Endothelial cell (in vitro differentiated cells): ENCODE data around the gene NCCRP1. TPM values are rescaled to one million over a fixed set of nuclear protein-coding genes. Genes with fewer than 3 reads are reported as not detected.

Experiments
- DNase-seq: peaks from one replicate; pipeline ENCODE4 v3.0.0; 2021; ENCODE audit warnings: low spot score
- H3K27ac Mint-ChIP-seq: one replicate; pipeline ENCODE4 v1.8.0; 2021; ENCODE audit warnings: mixed read lengths, inconsistent platforms; ENCODE audit not compliant: unreplicated experiment
- H3K27me3 Mint-ChIP-seq: one replicate; pipeline ENCODE4 v1.8.0; 2021; ENCODE audit warnings: mild to moderate bottlenecking, moderate library complexity, mixed read lengths, inconsistent platforms; ENCODE audit not compliant: unreplicated experiment
- H3K36me3 Mint-ChIP-seq: one replicate; pipeline ENCODE4 v1.8.0; 2021; ENCODE audit warnings: mild to moderate bottlenecking, low read depth, mixed read lengths, inconsistent platforms; ENCODE audit not compliant: unreplicated experiment
- H3K4me1 Mint-ChIP-seq: one replicate; pipeline ENCODE4 v1.8.0; 2021; ENCODE audit warnings: mild to moderate bottlenecking, mixed read lengths, inconsistent platforms; ENCODE audit not compliant: unreplicated experiment
- H3K4me3 Mint-ChIP-seq: one replicate; pipeline ENCODE4 v1.8.0; 2021; ENCODE audit warnings: mild to moderate bottlenecking, mixed read lengths, inconsistent platforms; ENCODE audit not compliant: unreplicated experiment
- H3K9me3 Mint-ChIP-seq: one replicate; pipeline ENCODE4 v1.8.0; 2021; ENCODE audit warnings: mixed read lengths, inconsistent platforms; ENCODE audit not compliant: unreplicated experiment
- total RNA-seq: library from RNA; stranded (reverse); fragmentation: NEBNext Ultra II Directional; extraction: Animal tissue kit (Norgen Biotek cat#: 25700); gene quantifications from one replicate; pipeline ENCODE4 v1.2.1, GENCODE V29; 2021; ENCODE audit not compliant: unreplicated experiment
- TF ChIP-seq, protein P1 (sequence below): fragments of 200-600 bp; sonication (generic); IDR thresholded peaks from one replicate; pipeline ENCODE4 v1.5.0; 2021; ENCODE audit warnings: antibody characterized with exemption; ENCODE audit not compliant: unreplicated experiment

The NCCRP1 gene
- total RNA-seq, 1 donor from 2014 or later: not detected

- TF ChIP-seq, protein P1, sequence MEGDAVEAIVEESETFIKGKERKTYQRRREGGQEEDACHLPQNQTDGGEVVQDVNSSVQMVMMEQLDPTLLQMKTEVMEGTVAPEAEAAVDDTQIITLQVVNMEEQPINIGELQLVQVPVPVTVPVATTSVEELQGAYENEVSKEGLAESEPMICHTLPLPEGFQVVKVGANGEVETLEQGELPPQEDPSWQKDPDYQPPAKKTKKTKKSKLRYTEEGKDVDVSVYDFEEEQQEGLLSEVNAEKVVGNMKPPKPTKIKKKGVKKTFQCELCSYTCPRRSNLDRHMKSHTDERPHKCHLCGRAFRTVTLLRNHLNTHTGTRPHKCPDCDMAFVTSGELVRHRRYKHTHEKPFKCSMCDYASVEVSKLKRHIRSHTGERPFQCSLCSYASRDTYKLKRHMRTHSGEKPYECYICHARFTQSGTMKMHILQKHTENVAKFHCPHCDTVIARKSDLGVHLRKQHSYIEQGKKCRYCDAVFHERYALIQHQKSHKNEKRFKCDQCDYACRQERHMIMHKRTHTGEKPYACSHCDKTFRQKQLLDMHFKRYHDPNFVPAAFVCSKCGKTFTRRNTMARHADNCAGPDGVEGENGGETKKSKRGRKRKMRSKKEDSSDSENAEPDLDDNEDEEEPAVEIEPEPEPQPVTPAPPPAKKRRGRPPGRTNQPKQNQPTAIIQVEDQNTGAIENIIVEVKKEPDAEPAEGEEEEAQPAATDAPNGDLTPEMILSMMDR: peak; percentile 16
- Mint-ChIP-seq H3K27ac (peak overlapping the region; percentile 36), H3K9me3 (peaks cover 3% of the 10 kb centered on the region), H3K36me3 (peaks cover 4% of the 10 kb centered on the region), H3K27me3 (peaks cover 3% of the 10 kb centered on the region), H3K4me3 (no peak overlapping the region), H3K4me1 (peaks cover 3% of the 10 kb centered on the region)
- no peak for DNase-seq
These were observed 9.2 kb upstream of the NCCRP1 start for GRCh38 chr19:39187552-39187943.

DNA sequence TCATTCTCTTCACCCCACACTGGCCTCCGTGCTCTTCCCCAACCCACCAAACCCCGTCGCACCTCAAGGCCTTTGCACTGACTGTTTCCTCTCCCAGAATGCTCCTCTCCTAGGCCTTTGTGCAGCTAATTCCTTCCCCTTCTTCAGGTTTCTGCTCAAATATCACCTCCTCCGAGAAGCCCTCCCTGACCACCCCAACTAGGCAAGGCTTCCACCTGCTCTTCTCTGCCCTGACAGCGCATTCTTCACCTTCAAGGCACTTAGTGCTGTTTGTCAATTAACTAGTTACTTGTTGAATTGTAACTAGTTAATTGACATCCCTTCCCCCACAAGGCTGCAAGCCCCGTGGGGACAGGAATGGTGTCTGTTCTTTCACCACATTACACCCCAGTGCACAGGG, 7.8 kb upstream of the NCCRP1 start:
- peaks cover under 1% of the 10 kb centered on the region for H3K27me3 Mint-ChIP-seq
- DNase-seq: no peak
- TF ChIP-seq, protein P1: no peak
- H3K4me3 Mint-ChIP-seq: no peak overlapping the region
- H3K36me3 Mint-ChIP-seq: no peaks in the 10 kb centered on the region
- no peak overlapping the region for H3K27ac Mint-ChIP-seq
- peaks cover 3% of the 10 kb centered on the region for H3K4me1 Mint-ChIP-seq
- no peaks in the 10 kb centered on the region for H3K9me3 Mint-ChIP-seq

- H3K9me3 Mint-ChIP-seq: no peaks in the 10 kb centered on the region
- peaks cover 3% of the 10 kb centered on the region for H3K4me1 Mint-ChIP-seq
- TF ChIP-seq, protein P1: no peak
- no peak overlapping the region for H3K27ac Mint-ChIP-seq
- H3K36me3 Mint-ChIP-seq: no peaks in the 10 kb centered on the region
- peaks cover 5% of the 10 kb centered on the region for H3K27me3 Mint-ChIP-seq
- H3K4me3 Mint-ChIP-seq: no peak overlapping the region
- DNase-seq: no peak
These were observed 6.0 kb upstream of the NCCRP1 start for GRCh38 chr19:39190768-39191167.

DNA sequence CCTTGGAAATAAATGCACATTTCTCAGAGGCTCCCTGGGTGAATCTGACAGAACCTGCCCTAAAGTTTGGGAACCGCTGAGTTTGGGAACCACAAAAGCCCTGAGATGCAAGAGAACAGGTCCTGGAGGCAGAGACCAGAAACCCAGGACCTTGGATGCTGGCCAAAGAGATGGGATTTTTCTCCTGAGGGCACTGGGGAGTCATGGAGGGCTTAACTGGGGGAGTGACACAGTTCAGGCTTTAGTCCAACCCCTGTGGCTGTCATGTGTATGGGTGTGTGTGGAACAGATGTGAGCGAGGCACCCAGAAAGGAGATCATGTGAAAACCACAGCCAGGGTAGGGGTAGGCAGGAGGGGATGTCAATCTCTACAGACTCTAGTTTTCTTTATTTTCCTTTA, 3.9 kb upstream of the NCCRP1 start:
- Mint-ChIP-seq H3K9me3 (no peaks in the 10 kb centered on the region), H3K36me3 (peaks cover 6% of the 10 kb centered on the region), H3K4me1 (peaks cover 4% of the 10 kb centered on the region), H3K4me3 (no peak overlapping the region), H3K27me3 (peaks cover 17% of the 10 kb centered on the region), H3K27ac (no peak overlapping the region)
- no peak for DNase-seq
- TF ChIP-seq, protein P1: no peak

- peaks cover 17% of the 10 kb centered on the region for H3K27me3 Mint-ChIP-seq
- TF ChIP-seq, protein P1: no peak
- H3K4me3 Mint-ChIP-seq: no peak overlapping the region
- no peak overlapping the region for H3K27ac Mint-ChIP-seq
- H3K36me3 Mint-ChIP-seq: peaks cover 6% of the 10 kb centered on the region
- no peaks in the 10 kb centered on the region for H3K9me3 Mint-ChIP-seq
- DNase-seq: no peak
- peaks cover 4% of the 10 kb centered on the region for H3K4me1 Mint-ChIP-seq
These were observed 3.0 kb upstream of the NCCRP1 start for GRCh38 chr19:39193803-39194202.
